ENCODE measurements around the gene SORCS2. TPM values are rescaled to one million over a fixed set of nuclear protein-coding genes. Genes with fewer than 3 reads are reported as not detected.

The SORCS2 gene
- total and polyA plus RNA-seq, 4 donors = 2.2 to 7.7 (median 2.5) TPM

GRCh38 chr4:7781366-7781765 lies 589.0 kb downstream of the SORCS2 start:
- no peaks in the 10 kb centered on the region for H3K9me3 ChIP-seq (ENCODE audit: control insufficient read depth in 4 of 4, insufficient read depth in 3 of 4, low read length in 3 of 4)
- peaks cover 0 to 29% (median 15%) of the 10 kb centered on the region in 4 donors for H3K36me3 ChIP-seq (ENCODE audit: control insufficient read depth in 4 of 4, insufficient read depth in 4 of 4, low read length in 4 of 4)
- no peaks in the 10 kb centered on the region for H3K27me3 ChIP-seq (ENCODE audit: control insufficient read depth in 3 of 3, insufficient read depth in 3 of 3, low read length in 2 of 3)
- H3K9ac ChIP-seq (ENCODE audit: insufficient read depth in 1 of 2, low read length in 2 of 2) = no peak overlapping the region
- 37 to 53% methylated on average over 13 of the region's 13 CpGs for WGBS, 2 donors
- peaks cover 6 to 34% (median 15%) of the 10 kb centered on the region in 5 donors for H3K4me1 ChIP-seq (ENCODE audit: control insufficient read depth in 5 of 5, insufficient read depth in 5 of 5, low read length in 5 of 5)
- H3K4me3 ChIP-seq = no peak overlapping the region
- H3K27ac ChIP-seq (ENCODE audit: low read depth in 1 of 2, low read length in 1 of 2) = peak overlapping the region; percentile 77 to 80
- peak in 2 of 3 donors; percentile 34 to 50 for DNase-seq
- no peak for ATAC-seq (ENCODE audit: insufficient read depth, low FRiP score)
- no peak for TF ChIP-seq CTCF (IDR thresholded peaks at IDR 0.05; ENCODE audit: control extremely low read depth, extremely low read depth)

GRCh38 chr4:7781993-7782392 lies 589.7 kb downstream of the SORCS2 start:
- TF ChIP-seq CTCF (IDR thresholded peaks at IDR 0.05; ENCODE audit: control extremely low read depth, extremely low read depth) = no peak
- H3K9ac ChIP-seq (ENCODE audit: insufficient read depth in 1 of 2, low read length in 2 of 2) = no peak overlapping the region
- 84% methylated on average over 17 of the region's 17 CpGs for WGBS, 2 donors
- peak overlapping the region; percentile 22 to 86 for H3K27ac ChIP-seq (ENCODE audit: low read depth in 1 of 2, low read length in 1 of 2)
- H3K4me3 ChIP-seq = no peak overlapping the region
- H3K9me3 ChIP-seq (ENCODE audit: control insufficient read depth in 4 of 4, insufficient read depth in 3 of 4, low read length in 3 of 4) = no peaks in the 10 kb centered on the region
- H3K27me3 ChIP-seq (ENCODE audit: control insufficient read depth in 3 of 3, insufficient read depth in 3 of 3, low read length in 2 of 3) = no peaks in the 10 kb centered on the region
- ATAC-seq (ENCODE audit: insufficient read depth, low FRiP score) (no peak), DNase-seq (no peak)
- H3K4me1 ChIP-seq (ENCODE audit: control insufficient read depth in 5 of 5, insufficient read depth in 5 of 5, low read length in 5 of 5) = peaks cover 6 to 34% (median 15%) of the 10 kb centered on the region in 5 donors
- peaks cover 0 to 29% (median 15%) of the 10 kb centered on the region in 4 donors for H3K36me3 ChIP-seq (ENCODE audit: control insufficient read depth in 4 of 4, insufficient read depth in 4 of 4, low read length in 4 of 4)

GRCh38 chr4:7782783-7783182 lies 590.4 kb downstream of the SORCS2 start:
- WGBS, 2 donors = 59 to 75% methylated on average over 8 of the region's 8 CpGs
- H3K36me3 ChIP-seq (ENCODE audit: control insufficient read depth in 4 of 4, insufficient read depth in 4 of 4, low read length in 4 of 4) = peaks cover 0 to 22% (median 9%) of the 10 kb centered on the region in 4 donors
- ATAC-seq (ENCODE audit: insufficient read depth, low FRiP score) (no peak), DNase-seq (no peak)
- TF ChIP-seq CTCF (IDR thresholded peaks at IDR 0.05; ENCODE audit: control extremely low read depth, extremely low read depth) = no peak
- no peak overlapping the region for H3K27ac ChIP-seq (ENCODE audit: low read depth in 1 of 2, low read length in 1 of 2)
- H3K4me1 ChIP-seq (ENCODE audit: control insufficient read depth in 5 of 5, insufficient read depth in 5 of 5, low read length in 5 of 5) = peaks cover 6 to 34% (median 15%) of the 10 kb centered on the region in 5 donors
- no peaks in the 10 kb centered on the region for H3K27me3 ChIP-seq (ENCODE audit: control insufficient read depth in 3 of 3, insufficient read depth in 3 of 3, low read length in 2 of 3)
- no peak overlapping the region for H3K4me3 ChIP-seq
- H3K9ac ChIP-seq (ENCODE audit: insufficient read depth in 1 of 2, low read length in 2 of 2) = no peak overlapping the region
- no peaks in the 10 kb centered on the region for H3K9me3 ChIP-seq (ENCODE audit: control insufficient read depth in 4 of 4, insufficient read depth in 3 of 4, low read length in 3 of 4)

GRCh38 chr4:7783541-7783940 lies 591.2 kb downstream of the SORCS2 start:
- H3K9ac ChIP-seq (ENCODE audit: insufficient read depth in 1 of 2, low read length in 2 of 2) = no peak overlapping the region
- no peak overlapping the region for H3K4me3 ChIP-seq
- H3K4me1 ChIP-seq (ENCODE audit: control insufficient read depth in 5 of 5, insufficient read depth in 5 of 5, low read length in 5 of 5) = peaks cover 6 to 31% (median 11%) of the 10 kb centered on the region in 5 donors
- TF ChIP-seq CTCF (IDR thresholded peaks at IDR 0.05; ENCODE audit: control extremely low read depth, extremely low read depth) = no peak
- ATAC-seq (ENCODE audit: insufficient read depth, low FRiP score) (no peak), DNase-seq (no peak)
- H3K27me3 ChIP-seq (ENCODE audit: control insufficient read depth in 3 of 3, insufficient read depth in 3 of 3, low read length in 2 of 3) = no peaks in the 10 kb centered on the region
- no peak overlapping the region for H3K27ac ChIP-seq (ENCODE audit: low read depth in 1 of 2, low read length in 1 of 2)
- peaks cover 0 to 15% (median 5%) of the 10 kb centered on the region in 4 donors for H3K36me3 ChIP-seq (ENCODE audit: control insufficient read depth in 4 of 4, insufficient read depth in 4 of 4, low read length in 4 of 4)
- 94 to 95% methylated on average over 8 of the region's 8 CpGs for WGBS, 2 donors
- H3K9me3 ChIP-seq (ENCODE audit: control insufficient read depth in 4 of 4, insufficient read depth in 3 of 4, low read length in 3 of 4) = no peaks in the 10 kb centered on the region
